GM18499 (cell line): ENCODE data around the gene RPL31.

Source experiments
- ATAC-seq: cut with Tn5 transposase; IDR thresholded peaks from one replicate; pipeline ENCODE4 v1.9.1; 2021; ENCODE audit warnings: moderate number of reproducible peaks; ENCODE audit not compliant: insufficient read depth, unreplicated experiment

The RPL31 gene

GRCh38 chr2:101053117-101053516 lies 51.0 kb downstream of the RPL31 start:
- ATAC-seq, result no peak
